ENCODE measurements around the gene SPDYE3.

SPDYE3 gene

DNA sequence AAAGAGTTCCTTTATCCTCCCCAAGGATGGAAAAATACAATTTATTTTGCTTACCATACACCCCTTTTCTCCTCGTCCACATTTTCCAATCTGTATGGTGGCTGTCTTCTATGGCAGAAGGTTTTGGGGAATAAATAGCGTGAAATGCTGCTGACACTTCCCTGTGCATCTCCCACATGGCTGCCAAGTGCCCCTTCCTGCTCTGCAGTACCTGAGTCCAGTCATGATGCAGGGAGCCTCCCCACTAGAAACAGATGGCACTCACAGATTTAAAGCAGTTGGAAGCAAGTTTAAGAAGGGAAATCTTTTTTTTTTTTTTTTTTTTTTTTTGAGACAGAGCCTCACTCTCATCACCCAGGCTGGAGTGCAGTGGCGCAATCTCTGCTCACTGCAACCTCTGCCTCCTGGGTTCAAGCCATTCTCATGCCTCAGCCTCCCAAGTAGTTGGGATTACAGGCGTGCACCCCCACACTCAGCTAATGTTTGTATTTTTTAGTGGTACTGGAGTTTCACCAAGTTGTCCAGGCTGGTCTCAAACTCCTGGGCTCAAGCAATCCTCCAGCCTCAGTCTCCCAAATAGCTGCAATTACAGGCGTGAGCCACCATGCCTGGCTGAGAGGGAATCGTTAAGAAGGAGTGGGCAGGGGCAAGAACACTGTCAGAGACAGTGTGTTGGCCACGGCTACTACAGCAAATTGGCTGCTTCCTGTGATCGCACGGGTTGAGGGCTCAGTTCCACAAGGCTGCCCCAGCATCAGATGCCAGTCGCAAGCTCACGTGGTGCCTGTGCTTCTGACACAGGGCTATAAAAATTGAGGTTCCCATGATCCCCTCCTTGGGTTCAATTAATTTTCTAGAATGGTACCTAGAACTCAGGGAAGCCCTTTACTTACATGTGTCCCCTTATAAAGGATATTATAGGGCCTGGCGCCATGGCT lies 60.4 kb downstream of the SPDYE3 start:
- no peak overlapping the region for H3K4me3 ChIP-seq (ENCODE audit: low read depth, low read length)
- TF ChIP-seq, protein P1, sequence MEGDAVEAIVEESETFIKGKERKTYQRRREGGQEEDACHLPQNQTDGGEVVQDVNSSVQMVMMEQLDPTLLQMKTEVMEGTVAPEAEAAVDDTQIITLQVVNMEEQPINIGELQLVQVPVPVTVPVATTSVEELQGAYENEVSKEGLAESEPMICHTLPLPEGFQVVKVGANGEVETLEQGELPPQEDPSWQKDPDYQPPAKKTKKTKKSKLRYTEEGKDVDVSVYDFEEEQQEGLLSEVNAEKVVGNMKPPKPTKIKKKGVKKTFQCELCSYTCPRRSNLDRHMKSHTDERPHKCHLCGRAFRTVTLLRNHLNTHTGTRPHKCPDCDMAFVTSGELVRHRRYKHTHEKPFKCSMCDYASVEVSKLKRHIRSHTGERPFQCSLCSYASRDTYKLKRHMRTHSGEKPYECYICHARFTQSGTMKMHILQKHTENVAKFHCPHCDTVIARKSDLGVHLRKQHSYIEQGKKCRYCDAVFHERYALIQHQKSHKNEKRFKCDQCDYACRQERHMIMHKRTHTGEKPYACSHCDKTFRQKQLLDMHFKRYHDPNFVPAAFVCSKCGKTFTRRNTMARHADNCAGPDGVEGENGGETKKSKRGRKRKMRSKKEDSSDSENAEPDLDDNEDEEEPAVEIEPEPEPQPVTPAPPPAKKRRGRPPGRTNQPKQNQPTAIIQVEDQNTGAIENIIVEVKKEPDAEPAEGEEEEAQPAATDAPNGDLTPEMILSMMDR (IDR thresholded peaks at IDR 0.05; ENCODE audit: low read depth, low read length), result no peak

DNA sequence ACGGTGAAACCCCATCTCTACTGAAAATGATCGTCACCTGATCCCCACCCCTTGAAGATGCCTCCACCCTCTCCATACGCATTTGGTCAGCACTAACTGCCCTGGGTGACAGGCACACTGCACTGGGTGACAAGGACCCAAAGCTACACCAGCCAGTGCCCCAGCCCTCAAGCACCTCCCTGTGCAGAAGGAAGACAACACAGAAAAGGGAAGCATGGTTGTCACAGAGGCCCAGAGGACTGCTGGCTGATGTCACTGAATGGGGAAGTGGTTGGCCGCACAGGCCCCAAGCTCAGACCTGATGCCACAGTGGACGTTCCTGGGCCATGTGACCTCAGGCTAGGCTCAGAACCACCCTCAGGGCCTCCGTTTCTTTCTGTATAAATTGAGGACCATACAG lies 61.6 kb downstream of the SPDYE3 start:
- TF ChIP-seq, protein P1 (IDR thresholded peaks at IDR 0.05; ENCODE audit: low read depth, low read length), result no peak
- H3K4me3 ChIP-seq (ENCODE audit: low read depth, low read length), result no peak overlapping the region

DNA sequence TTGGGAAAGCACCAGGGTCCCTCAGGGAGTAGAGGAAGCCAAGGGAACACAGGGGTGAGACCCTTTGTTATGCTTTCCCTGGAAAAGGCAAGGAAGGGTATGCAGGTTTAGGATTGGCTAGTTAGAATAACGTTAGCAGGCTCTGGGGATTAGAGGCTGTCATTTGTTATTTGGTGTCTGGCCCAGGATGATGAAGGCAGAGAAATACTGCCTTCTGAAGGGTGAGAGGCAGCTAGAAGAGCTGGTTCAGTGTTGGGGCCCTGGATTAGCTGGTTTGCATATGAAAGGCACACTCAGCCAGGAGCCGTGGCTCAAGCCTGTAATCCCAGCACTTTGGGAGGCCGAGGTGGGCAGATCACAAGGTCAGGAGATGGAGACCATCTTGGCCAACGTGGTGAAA lies 62.8 kb downstream of the SPDYE3 start:
- TF ChIP-seq, protein P1 (IDR thresholded peaks at IDR 0.05; ENCODE audit: low read depth, low read length), result no peak
- H3K4me3 ChIP-seq (ENCODE audit: low read depth, low read length), result no peak overlapping the region

DNA sequence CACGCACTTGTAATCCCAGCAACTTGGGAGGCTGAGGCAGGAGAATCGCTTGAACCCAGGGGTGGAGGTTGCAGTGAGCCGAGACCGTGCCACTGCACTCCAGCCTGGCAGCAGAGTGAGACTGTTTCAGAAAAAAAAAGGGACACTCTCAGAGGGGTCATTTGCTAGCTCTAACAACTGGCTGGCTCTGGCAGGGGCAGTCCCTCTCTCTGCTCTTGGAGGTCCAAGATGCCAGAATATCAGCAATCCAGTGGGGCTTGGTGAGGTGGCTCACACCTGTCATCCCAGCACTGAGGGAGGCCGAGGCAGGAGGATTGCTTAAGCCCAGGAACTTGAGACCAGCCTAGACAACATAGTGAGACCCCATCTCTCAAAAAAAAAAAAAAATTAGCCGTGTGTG lies 63.2 kb downstream of the SPDYE3 start:
- TF ChIP-seq, protein P1 (IDR thresholded peaks at IDR 0.05; ENCODE audit: low read depth, low read length), result no peak
- no peak overlapping the region for H3K4me3 ChIP-seq (ENCODE audit: low read depth, low read length)

DNA sequence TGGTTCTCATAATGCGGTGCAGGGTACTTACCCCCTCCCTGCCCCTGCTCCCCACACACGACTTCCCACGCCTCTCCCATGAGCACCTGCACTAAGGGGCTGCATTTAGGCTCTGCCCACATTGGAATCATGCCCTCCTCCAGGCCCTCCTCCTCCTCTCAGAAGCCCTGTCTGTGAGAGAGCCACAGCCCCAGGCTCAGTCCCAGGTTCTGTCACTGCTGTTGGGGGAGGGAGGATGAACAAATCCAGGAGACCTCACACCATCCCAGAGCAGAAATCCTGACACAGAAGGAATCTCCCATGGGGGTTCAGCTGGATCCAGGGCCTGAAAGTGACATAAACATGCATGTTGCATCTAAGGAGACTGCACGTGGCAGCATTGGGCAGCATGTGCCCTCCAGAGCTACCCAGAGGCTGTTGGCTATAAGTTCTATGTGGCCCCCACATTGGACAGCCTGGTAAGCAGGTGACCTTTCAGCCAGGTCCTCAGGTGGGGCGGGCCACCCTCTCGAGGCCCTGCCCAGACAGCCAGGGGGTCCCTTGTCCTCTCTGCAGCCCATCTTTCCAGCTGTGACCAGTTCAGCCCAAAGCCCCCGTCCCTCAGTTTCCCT lies 64.2 kb downstream of the SPDYE3 start:
- no peak overlapping the region for H3K4me3 ChIP-seq (ENCODE audit: low read depth, low read length)
- TF ChIP-seq, protein P1 (IDR thresholded peaks at IDR 0.05; ENCODE audit: low read depth, low read length), result no peak
